Fibroblast of the aortic adventitia (primary cell): ENCODE results near the gene CTBP1. TPM values are rescaled to one million over a fixed set of nuclear protein-coding genes. Genes with fewer than 3 reads are reported as not detected.

Source experiments
- DNase-seq: peaks from one replicate; pipeline ENCODE4 v3.0.0-alpha.2; 2010; ENCODE audit warnings: low read depth
- H3K4me3 ChIP-seq: 2 replicates; pipeline ENCODE4 v1.5.1; 2011; ENCODE audit warnings: low read depth, mild to moderate bottlenecking, control low read depth, low read length, moderate library complexity
- total RNA-seq: library from RNA; depleted of rRNA; stranded (reverse); fragments of >200 nt; gene quantifications from 2 replicates; pipeline ENCODE4 v1.2.3, GENCODE V29; 2012; ENCODE audit warnings: low replicate concordance
- TF ChIP-seq, protein P1 (sequence below): IDR thresholded peaks from 2 replicates; pipeline ENCODE4 v1.5.1; 2011; ENCODE audit warnings: mild to moderate bottlenecking, low read length, control low read depth, inconsistent platforms; ENCODE audit not compliant: insufficient read depth

The CTBP1 gene
- total RNA-seq, 1 donor = 141 TPM

DNA sequence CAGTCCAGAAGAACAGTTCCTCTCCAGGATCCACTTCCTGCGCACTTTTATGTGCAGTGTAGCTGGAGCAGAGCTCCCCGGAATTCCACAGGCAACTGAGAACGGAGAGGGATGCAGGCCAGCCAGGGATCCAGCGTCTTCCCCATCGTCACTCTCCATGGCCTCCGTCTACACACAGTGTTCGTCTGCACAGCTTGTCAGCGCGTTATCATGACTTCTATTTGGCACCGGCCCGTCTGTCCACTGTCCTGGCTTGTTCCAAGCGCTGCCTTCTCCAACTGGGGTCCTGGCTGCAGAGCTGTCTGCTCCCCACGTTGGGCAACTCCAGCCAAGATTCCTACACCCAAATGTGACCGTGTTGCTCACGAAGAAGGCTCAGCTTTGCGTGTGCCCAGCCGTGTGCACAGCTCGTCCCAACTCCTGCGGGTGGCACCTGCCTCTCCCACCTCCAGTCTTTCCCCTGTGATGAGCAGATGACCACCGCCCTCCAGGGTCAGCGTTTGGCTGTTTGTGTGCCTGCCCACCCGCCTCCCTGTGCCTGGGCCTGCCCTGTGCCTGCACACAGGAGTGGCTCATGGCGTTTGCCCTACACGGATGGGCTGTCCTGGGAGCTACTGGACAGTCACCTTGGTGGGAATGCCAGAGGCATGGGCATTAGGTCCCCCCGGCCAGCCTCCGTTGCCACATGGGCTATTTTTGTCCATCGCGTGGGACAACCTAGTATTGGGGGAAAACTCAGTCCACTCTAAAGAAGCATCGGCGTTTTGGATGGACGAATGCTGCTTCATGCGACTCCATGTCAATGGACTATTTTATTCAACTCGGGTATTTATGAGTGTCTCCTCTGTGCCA lies 2.2 kb upstream of the CTBP1 start:
- TF ChIP-seq, protein P1, sequence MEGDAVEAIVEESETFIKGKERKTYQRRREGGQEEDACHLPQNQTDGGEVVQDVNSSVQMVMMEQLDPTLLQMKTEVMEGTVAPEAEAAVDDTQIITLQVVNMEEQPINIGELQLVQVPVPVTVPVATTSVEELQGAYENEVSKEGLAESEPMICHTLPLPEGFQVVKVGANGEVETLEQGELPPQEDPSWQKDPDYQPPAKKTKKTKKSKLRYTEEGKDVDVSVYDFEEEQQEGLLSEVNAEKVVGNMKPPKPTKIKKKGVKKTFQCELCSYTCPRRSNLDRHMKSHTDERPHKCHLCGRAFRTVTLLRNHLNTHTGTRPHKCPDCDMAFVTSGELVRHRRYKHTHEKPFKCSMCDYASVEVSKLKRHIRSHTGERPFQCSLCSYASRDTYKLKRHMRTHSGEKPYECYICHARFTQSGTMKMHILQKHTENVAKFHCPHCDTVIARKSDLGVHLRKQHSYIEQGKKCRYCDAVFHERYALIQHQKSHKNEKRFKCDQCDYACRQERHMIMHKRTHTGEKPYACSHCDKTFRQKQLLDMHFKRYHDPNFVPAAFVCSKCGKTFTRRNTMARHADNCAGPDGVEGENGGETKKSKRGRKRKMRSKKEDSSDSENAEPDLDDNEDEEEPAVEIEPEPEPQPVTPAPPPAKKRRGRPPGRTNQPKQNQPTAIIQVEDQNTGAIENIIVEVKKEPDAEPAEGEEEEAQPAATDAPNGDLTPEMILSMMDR = no peak
- no peak for DNase-seq
- H3K4me3 ChIP-seq = no peak overlapping the region

DNA sequence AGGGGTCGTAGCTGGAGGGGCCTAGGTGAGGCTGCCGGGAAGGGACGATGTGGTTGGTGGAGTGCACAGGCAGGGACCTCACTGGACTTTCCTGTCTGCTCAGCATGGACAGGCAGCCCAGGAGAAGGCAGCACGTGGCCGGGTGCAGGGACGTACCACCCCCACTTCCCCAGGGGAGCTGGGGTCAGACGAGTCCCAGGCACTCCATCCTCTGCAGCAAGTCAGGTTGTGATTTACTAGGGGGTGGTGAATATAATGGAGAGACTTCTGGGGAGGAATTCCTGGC lies 1.5 kb upstream of the CTBP1 start:
- no peak overlapping the region for H3K4me3 ChIP-seq
- DNase-seq = no peak
- TF ChIP-seq, protein P1 = no peak

DNA sequence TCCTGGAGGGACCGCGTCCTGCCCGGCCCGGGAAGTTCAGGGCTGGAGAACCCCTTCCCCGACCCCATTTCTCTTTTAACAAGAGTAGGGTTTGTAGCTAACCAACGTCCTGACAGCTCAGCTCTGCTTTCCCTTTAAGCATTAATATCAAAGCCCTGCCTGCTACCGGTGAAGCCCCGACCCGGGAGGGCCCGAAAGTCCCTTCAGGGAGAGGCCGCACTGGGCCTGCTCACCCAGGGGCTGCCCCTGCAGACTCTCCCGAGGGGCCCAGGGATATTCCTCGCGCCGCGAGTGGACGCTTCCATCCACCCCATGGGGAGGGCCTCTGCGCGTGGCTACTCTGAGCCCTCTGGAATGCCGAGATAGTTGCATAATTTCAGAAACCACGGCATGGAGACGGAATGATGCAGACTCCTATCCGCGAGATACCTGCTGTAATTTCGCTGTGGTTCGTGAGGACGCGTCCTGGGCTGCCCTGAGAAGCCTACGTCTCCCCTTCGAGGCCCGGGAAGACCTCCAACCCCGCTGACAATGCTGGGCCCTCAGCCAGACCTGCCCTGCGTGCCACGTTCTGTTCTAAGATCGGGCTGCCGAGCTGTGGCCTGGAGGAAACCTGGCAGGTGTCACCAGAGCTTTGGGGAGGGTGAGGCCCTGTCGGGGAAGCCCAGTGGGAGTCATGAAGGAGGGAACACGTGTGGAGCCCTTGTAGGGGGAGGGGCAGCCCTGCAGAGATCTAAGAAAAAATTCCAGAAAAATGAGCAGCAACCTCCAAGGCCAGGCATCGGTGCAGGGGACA lies 999 bp upstream of the CTBP1 start:
- peak; percentile 48 for DNase-seq
- TF ChIP-seq, protein P1 = no peak
- peak overlapping the region; percentile 68 for H3K4me3 ChIP-seq

DNA sequence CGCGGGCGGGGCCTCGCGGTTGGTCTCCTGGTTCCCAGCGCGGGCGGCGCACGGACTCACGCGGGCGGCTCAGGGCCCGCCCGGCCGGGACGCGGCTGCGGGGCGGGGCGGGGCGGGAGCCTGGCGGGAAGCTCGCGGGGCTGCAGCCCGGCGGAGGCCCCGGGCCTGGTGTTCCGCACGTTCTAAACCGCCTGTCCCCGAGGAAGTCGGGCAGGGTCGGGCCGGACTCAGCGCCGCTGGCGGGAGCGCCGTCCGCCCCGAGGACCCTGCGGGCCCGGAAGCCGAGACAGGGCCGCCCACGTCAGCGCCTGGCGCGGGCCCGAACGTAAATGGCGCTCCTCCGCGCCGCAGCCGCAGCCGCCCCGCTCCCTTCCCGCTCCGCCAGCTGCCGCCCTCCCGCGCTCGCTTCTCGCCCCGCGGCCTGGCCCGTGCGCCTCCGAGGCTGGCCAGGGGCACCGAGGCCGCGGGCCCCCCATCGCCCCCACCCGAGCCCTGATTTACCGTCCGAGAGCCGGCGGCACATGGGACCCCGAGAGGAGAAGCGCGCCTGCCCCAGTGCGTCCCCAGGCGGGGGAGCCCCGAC lies 309 bp upstream of the CTBP1 start:
- H3K4me3 ChIP-seq = peak overlapping the region; percentile 68
- peak; percentile 82 for DNase-seq
- TF ChIP-seq, protein P1 = no peak

DNA sequence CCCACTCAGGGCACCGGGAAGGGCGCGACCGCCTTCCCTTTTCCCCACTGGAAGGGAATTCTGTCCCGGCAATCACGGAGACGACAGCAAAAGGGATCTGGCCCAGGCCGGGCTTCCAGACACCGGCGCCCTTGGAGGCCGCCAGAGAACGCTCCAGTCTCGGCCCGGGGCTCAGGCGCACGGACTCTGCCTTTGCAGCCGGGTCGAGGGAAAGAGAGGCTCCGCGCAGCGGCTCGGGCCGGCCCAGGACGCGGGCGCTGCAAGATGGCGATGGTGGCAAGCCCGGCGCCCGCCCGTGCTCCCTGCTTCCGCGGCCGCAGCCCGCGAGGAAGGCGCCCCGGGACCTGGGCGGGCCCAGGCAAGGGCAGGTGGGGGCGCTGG lies 1.1 kb downstream of the CTBP1 start:
- TF ChIP-seq, protein P1 = no peak
- H3K4me3 ChIP-seq = peak overlapping the region; percentile 75
- no peak for DNase-seq

DNA sequence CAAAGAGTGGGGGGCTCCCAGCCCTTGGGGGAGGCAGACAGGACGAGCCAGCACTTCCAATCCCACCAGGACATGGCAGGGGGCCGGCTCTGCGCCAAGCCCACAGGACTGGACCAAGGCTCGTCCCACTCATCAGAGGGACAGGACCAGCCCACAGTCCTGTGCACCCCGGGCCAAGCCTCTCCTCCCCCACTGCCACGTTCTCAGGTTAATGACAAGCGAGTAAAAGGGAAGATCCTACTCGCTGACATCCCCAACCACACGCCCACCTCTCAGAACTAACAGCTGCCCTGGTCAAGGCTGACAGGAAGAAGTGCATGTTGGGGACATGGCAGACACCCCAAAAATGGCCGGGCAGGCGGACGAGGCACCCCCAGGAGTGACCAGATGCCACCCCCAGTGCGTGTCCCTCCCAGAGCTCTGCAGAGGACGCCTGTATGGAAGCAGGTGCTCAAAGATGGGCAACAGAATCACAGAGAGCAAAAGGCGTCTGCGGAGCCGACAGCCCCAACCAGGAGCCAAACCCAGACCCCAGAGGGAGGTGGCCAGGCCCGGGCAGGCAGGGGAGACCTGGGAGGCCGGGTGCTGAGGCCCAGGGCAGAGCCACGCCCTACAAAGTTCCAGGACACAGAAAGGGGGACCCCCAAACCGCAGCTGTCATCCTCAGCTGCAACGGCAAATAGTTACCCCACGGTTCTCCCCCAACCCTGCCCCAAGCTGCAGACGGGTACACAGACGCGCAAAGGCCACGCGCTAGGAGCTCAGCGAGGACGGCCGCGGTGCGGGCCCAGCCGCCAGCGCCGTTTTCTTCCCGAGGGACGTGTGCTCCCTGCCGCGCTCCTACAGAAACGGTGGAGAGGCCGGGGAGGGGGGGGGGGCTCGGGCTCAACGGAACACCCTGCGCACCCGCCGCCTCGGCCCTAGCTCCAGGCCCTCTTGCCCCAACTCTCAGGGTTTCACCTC lies 1.7 kb downstream of the CTBP1 start:
- TF ChIP-seq, protein P1 = no peak
- DNase-seq = no peak
- peak overlapping the region; percentile 75 for H3K4me3 ChIP-seq
